ENCODE measurements around the gene ERF.

ERF gene

GRCh38 chr19:42286349-42287016 lies 31.6 kb upstream of the ERF start:
- no peak for TF ChIP-seq CTCF (conservative IDR thresholded peaks at IDR 0.05; ENCODE audit: low read depth, low read length)
- peaks cover 35% of the 10 kb centered on the region for H3K4me1 ChIP-seq (ENCODE audit: low read depth, poor library complexity, severe bottlenecking)
- H3K27me3 ChIP-seq (ENCODE audit: insufficient read depth, low read depth) = no peaks in the 10 kb centered on the region
- H3K36me3 ChIP-seq (ENCODE audit: insufficient read depth) = no peaks in the 10 kb centered on the region; the same call in 1 of the 2 replicates
- no peak overlapping the region for H3K27ac ChIP-seq
- no peak overlapping the region for H2AFZ ChIP-seq (ENCODE audit: low read depth)
- H3K79me2 ChIP-seq (ENCODE audit: insufficient read depth, low read depth) = no peaks in the 10 kb centered on the region
- H3K4me3 ChIP-seq (IDR thresholded peaks at IDR 0.05; ENCODE audit: insufficient read depth, low read depth, low read length) = no peak overlapping the region
- no peak overlapping the region for H3K4me2 ChIP-seq
- no peak overlapping the region for H3K9ac ChIP-seq
- no peaks in the 10 kb centered on the region for H4K20me1 ChIP-seq (ENCODE audit: insufficient read depth)

- no peak overlapping the region for H3K9ac ChIP-seq
- TF ChIP-seq CTCF (conservative IDR thresholded peaks at IDR 0.05; ENCODE audit: low read depth, low read length) = no peak
- H3K4me2 ChIP-seq = no peak overlapping the region; the same call in 1 of the 2 replicates
- H3K27ac ChIP-seq = no peak overlapping the region
- H3K36me3 ChIP-seq (ENCODE audit: insufficient read depth) = no peaks in the 10 kb centered on the region; the same call in 1 of the 2 replicates
- H4K20me1 ChIP-seq (ENCODE audit: insufficient read depth) = no peaks in the 10 kb centered on the region
- H2AFZ ChIP-seq (ENCODE audit: low read depth) = no peak overlapping the region
- no peak overlapping the region for H3K4me3 ChIP-seq (IDR thresholded peaks at IDR 0.05; ENCODE audit: insufficient read depth, low read depth, low read length)
- no peaks in the 10 kb centered on the region for H3K79me2 ChIP-seq (ENCODE audit: insufficient read depth, low read depth)
- H3K4me1 ChIP-seq (ENCODE audit: low read depth, poor library complexity, severe bottlenecking) = peaks cover 39% of the 10 kb centered on the region
- H3K27me3 ChIP-seq (ENCODE audit: insufficient read depth, low read depth) = no peaks in the 10 kb centered on the region
These were observed 31.0 kb upstream of the ERF start for GRCh38 chr19:42285988-42286348.

GRCh38 chr19:42285541-42285941 lies 30.6 kb upstream of the ERF start:
- Histone ChIP-seq H3K36me3 (ENCODE audit: insufficient read depth) (no peaks in the 10 kb centered on the region; the same call in 1 of the 2 replicates), H3K9ac (no peak overlapping the region), H3K27me3 (ENCODE audit: insufficient read depth, low read depth) (no peaks in the 10 kb centered on the region), H4K20me1 (ENCODE audit: insufficient read depth) (no peaks in the 10 kb centered on the region), H3K79me2 (ENCODE audit: insufficient read depth, low read depth) (no peaks in the 10 kb centered on the region), H2AFZ (ENCODE audit: low read depth) (no peak overlapping the region), H3K27ac (no peak overlapping the region), H3K4me2 (peak overlapping the region; percentile 91; the same call in 1 of the 2 replicates), H3K4me1 (ENCODE audit: low read depth, poor library complexity, severe bottlenecking) (peaks cover 39% of the 10 kb centered on the region), H3K4me3 (IDR thresholded peaks at IDR 0.05; ENCODE audit: insufficient read depth, low read depth, low read length) (no peak overlapping the region)
- TF ChIP-seq CTCF (conservative IDR thresholded peaks at IDR 0.05; ENCODE audit: low read depth, low read length) = no peak

GRCh38 chr19:42284591-42285341 lies 29.8 kb upstream of the ERF start:
- Histone ChIP-seq H3K27me3 (ENCODE audit: insufficient read depth, low read depth) (no peaks in the 10 kb centered on the region), H2AFZ (ENCODE audit: low read depth) (no peak overlapping the region), H3K36me3 (ENCODE audit: insufficient read depth) (no peaks in the 10 kb centered on the region; the same call in 1 of the 2 replicates), H3K4me3 (IDR thresholded peaks at IDR 0.05; ENCODE audit: insufficient read depth, low read depth, low read length) (no peak overlapping the region), H3K4me1 (ENCODE audit: low read depth, poor library complexity, severe bottlenecking) (peaks cover 45% of the 10 kb centered on the region), H3K79me2 (ENCODE audit: insufficient read depth, low read depth) (no peaks in the 10 kb centered on the region), H3K9ac (no peak overlapping the region; the same call in 1 of the 2 replicates), H3K4me2 (peak overlapping the region; percentile 91), H4K20me1 (ENCODE audit: insufficient read depth) (no peaks in the 10 kb centered on the region), H3K27ac (no peak overlapping the region)
- no peak for TF ChIP-seq CTCF (conservative IDR thresholded peaks at IDR 0.05; ENCODE audit: low read depth, low read length)
